Thyroid gland (tissue), 4 donors: ENCODE data around the gene NUMBL.

ENCODE experiments used
- CTCF ChIP-seq, 6 experiments: fragments of 200-600 bp in 3 of 6; fragments of 450-650 bp in 3 of 6; sonication (generic) in 3 of 6; IDR thresholded peaks; one replicate each; pipeline ENCODE4 v1.5.1; 2016 to 2019; ENCODE audit warnings: antibody characterized with exemption in 6 of 6, mild to moderate bottlenecking in 2 of 6, inconsistent platforms in 1 of 6, moderate library complexity in 1 of 6
- POLR2A ChIP-seq, 2 donors: fragments of 450-650 bp; IDR thresholded peaks; one replicate each; pipeline ENCODE4 v1.6.1; 2017; ENCODE audit warnings: antibody characterized with exemption in 2 of 2, mild to moderate bottlenecking in 2 of 2, moderate library complexity in 1 of 2

GRCh38 chr19:40672038-40672437, 18.4 kb downstream of the NUMBL start:
- no peak for TF ChIP-seq POLR2A (IDR thresholded peaks at IDR 0.05)
- TF ChIP-seq CTCF (IDR thresholded peaks at IDR 0.05): no peak
